Fibroblast of skin of scalp (primary cell): Measurements from ENCODE around the gene PRIM1.
"Not testable (repeated sequence)": the region's sequence is repeated elsewhere in the genome, so short reads cannot be mapped to it uniquely, and the experiment has no call there.

Experiments
- DNase-seq: peaks from one replicate; pipeline ENCODE4 v3.0.0-alpha.2; 2013

PRIM1 gene

DNA sequence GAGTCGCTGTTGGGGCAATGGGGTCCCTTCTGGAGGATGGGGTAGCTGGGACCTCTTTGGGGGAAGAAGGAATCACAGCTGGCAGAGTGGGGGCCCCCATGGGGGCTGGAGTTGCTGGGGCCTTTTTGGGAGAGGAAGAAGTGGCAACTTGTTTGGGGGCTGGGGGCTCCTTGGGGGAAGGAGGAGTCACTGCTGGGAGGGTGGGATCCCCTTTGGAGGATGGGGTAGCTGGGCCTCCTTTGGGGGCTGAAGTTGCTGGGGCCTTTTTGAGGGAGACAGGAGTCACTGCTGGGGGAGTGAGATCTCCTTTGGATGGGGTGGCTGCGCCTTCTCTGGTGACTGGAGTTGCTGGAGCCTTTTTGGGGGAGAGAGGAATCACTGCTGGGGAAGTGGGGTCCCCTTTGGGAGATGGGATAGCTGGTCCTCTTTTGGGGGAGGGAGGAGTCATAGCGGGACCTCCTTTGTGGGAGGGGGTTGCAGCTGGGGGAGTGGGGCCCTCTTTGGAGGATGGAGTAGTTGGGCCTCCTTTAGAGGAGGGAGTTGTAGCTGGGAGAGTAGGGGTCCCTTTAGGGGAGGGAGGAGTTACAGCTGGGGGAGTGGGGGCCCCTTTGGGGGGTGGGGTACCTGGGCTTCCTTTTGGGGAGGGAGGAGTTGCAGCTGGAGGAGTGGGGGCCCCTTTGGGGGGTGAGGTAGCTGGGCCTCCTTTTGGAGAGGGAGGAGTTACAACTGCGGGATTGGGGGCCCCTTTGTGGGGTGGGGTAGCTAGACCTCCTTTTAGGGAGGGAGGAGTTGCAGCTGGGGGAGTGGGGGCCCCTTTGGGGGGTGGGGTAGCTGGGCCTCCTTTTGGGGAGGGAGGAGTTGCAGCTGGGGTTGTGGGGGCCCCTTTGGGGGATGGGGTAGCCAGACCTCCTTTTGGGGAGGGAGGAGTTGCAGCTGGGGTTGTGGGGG is 34.9 kb downstream of the PRIM1 start:
- no peak for DNase-seq

DNA sequence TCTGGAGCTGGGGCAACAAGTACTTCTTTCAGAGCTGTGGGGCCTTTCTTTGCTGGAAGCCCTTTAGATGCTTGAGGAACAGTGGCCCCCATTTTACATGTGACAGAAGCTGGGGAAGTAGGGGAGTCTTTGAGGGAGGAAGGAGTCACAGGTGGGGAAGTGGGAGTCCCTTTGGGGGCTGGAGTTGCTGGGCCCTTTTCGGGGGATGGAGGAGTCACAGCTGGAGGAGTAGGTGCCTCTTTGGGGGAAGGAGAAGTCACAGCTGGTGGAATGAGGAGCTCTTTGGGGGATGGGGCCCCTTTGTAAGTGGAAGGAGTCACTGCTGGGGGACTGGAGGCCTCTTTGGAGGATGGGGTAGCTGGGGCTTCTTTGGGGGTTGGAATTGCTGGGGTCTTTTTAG is 35.7 kb downstream of the PRIM1 start:
- no peak for DNase-seq

DNA sequence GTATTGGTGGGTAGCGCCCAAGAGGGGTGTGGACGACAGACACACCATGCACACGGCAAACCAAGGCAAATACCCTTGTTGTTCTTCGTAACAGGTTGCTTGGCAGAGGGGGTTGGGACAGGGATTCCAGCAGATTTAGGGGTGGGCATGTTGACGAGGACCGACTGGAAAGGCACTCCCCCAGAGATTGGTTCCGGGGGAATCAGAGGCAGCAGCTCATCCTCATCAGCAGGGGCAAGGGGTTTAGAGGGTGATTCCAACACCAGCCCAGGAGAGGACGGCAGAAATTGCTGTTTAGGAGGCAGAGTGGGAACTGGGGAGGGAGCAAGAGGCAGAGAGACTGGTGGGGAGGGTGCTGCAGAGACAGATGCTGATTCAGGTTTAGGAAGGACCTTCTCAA is 36.3 kb downstream of the PRIM1 start:
- DNase-seq: no peak

DNA sequence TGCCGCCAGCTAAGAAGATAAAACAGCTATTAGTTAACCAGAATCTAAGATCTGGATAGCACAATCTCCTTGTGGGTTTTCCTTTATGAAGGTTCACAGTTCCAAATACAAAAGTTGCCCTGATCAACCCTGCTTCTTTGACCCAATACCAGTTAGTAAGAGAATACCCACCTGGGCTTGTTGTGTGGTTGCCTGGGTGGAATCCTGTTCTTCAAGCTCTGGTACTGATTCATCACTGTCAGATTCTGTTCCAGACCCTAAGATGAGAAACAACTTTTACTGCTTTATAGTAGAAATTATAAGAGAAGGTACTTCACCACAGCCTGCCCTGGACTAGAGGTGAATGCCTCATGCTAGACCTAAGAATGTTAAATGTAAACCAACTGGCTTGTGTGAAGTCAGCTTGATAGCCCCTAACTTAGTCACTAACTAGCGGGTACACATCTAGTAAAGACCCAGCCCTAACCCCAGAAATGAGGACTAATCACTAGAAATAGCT is 37.6 kb downstream of the PRIM1 start:
- DNase-seq: no peak

DNA sequence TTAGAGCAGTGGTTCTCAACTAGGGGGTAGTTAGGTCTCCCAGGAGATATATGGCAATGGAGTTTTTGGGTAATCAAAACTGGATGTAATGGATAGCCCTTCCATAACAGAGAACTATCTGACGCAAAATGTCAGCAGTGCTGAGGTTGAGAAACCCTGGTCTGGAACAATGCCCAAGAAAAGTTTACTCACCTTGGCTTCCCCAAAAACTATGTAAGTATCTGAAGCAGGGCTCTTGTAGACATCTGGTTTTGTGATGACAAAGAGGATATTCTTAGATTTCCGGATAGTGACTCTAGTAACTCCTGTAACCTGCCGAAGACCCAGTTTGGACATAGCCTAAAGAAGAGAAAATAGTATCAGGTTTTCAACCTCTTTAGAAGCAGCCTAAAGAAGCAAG is 38.8 kb downstream of the PRIM1 start:
- DNase-seq: no peak

DNA sequence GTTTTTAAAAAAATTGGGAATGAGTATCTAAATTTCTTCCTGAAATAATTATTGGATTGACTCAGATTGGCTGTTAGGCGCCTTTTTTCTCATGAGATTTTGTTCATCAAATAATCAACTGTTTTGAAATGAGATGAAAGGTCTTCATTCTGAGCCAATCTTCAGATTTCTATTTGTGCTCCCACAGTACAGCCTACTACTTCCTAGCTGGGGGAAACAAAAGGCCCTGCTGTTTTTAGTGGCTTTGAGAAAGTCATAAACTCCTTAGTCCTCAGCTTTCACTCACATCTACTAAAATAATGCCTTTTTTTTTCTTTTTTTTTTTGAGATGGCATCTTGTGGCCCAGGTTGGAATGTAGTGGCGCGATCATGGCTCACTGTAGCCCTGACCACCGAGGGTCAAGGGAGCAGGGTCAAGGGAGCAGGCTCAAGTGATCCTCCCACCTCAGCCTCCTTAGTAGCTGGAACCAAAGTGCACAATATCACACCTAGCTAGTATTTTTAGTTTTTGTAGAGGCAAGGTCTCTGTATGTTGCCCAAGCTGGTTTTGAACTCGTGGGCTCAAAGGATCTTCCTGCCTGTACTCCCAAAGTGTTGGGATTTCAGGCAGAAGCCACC is 42.3 kb downstream of the PRIM1 start:
- no peak for DNase-seq

DNA sequence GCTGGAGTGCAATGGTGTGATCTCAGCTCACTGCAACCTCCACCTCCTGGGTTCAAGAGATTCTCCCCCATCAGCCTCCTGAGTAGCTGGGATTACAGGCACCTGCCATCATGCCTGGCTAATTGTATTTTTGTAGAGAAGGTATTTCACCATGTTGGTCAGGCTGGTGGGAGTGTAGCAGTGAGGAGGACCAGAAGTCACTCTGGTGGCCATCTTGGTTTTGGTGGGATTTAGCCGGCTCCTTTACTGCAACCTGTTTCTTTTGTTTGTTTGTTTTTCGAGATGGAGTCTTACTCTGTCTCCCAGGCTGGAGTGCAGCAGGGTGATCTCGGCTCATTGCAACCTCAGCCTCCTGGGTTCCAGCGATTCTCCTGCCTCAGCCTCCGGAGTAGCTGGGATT is 47.6 kb downstream of the PRIM1 start:
- not testable (repeated sequence) for DNase-seq

DNA sequence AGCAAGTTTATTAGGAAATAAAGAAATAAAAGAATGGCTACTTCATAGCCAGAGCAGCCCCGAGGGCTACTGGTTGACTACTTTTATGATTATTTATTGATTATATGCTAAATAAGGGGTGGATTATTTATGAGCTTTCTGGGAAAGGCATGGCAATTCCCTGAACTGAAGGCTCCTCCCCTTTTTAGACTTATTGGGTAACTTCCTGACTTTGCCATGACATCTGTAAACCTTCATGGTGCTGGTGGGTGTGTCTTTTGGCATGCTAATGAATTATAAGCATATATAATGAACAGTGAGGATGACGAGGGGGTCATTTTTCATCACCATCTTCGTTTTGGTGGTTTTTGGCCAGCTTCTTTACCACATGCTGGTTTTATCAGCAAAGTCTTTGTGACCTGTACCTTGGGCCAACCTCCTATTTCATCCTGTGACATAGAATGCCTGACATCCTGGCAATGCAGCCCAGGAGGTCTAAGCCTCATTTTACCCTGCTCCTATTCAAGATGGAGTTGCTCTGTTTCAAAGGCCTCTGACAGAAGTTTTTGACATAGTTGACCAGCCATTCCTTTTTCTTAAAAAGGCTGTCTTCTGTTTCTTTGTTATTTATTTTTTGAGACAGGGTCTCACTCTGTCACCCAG is 53.0 kb downstream of the PRIM1 start:
- no peak for DNase-seq

DNA sequence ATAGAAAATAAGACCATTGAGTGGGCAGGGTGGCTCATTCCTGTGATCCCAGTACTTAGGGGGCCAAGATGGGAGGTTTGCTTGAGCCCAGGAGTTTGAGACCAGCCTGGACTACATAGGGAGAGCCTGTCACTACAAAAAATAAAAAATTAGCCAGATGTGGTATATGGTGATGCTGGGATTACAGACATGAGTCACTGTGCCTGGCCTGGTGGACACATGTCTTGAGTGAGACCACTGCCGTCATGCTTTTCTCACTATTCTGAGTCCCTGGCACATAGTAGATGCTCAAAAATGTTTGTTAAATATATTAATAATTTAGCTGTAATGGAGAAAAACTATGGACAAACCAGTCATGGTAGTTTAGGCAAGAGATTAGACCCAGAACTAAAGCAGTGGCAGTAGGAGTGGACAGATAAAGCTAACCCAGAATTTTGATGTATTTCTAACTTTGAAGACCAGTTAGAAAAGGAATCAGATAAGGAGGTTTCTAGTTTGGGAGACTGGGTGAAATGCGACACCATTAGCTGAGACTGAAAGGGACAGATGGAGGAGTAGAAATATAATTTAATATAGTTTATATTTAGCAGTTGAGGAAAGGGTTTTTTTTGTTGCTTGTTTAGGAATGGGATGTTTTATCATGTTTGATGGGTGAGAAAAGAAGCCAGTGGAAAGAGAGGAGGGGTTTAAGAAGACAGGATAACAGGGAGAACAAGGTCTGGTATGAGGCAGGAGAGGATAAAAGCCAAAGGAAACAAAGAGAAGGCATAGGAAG is 56.6 kb downstream of the PRIM1 start:
- peak; percentile 35 for DNase-seq

DNA sequence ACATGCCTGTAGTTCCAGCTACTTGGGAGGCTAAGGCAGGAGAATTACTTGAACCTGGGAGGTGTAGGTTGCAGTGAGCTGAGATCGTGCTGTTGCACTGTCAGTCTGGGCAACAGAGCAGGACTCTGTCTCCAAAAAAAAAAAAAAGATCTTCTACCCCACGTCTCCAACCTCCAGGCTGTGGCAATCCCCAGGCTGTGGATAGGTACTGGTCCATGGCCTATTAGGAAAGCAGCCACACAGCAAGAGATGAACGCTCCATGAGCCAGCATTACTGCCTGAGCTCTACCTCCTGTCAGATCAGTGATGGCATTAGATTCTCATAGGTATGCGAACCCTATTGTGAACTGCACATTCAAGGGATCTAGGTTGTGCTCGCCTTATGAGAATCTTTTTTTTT is 58.0 kb downstream of the PRIM1 start:
- no peak for DNase-seq

DNA sequence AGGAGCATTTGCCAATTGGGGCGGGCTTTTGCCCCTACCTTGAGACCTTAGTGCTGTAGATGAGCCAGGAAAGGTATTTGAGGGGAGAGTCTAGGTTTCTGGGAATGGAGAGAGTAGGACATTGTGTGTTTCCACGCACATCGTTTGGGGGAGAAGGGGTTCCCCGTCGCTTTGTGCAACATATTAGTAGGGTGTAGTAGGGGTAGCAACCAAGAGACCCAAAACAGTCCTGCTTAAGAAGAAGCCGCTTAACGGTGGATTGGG is 63.3 kb downstream of the PRIM1 start:
- no peak for DNase-seq

DNA sequence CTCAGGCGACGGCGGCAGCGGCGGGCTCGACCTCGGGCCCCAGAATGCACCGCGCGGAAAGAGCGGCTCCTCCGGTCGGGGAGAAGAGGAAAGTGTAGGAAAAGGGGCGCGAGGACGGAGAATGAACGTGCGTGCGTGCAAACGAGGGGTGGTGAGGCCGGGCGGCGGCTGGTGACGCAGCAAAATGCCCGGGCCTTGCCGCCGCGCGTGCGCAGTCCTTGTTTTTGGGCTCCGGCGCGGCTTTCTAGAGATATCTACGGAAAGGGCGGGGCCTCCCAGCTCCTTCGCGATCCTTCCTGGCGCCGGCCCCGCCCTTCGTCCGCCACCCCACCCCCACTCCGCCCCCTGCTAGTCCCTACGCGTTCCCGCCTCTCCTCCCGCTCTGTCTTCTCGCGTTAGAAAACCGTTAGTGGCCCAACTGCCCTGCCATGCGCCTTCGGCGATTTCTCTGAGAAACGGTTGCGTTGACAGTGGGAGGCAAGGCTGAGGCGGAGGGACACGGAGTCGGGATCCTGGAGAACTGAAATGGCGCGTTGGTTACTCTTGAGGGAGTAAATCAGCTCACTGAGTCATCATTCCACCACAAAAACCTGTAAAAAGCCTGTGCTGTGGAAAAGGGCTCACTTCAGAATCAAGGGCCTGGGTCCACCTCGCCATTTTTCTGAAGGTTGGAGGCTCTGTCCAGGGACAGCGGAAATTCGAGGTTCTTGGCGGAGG is 63.8 kb downstream of the PRIM1 start, which contains the start of gene PTGES3:
Gene PTGES3, minus strand, starts transcription at position 156 of the 717 bp plus-strand sequence. CDS start 285 bp downstream, outside the sequence.
- peak; percentile 99 for DNase-seq

DNA sequence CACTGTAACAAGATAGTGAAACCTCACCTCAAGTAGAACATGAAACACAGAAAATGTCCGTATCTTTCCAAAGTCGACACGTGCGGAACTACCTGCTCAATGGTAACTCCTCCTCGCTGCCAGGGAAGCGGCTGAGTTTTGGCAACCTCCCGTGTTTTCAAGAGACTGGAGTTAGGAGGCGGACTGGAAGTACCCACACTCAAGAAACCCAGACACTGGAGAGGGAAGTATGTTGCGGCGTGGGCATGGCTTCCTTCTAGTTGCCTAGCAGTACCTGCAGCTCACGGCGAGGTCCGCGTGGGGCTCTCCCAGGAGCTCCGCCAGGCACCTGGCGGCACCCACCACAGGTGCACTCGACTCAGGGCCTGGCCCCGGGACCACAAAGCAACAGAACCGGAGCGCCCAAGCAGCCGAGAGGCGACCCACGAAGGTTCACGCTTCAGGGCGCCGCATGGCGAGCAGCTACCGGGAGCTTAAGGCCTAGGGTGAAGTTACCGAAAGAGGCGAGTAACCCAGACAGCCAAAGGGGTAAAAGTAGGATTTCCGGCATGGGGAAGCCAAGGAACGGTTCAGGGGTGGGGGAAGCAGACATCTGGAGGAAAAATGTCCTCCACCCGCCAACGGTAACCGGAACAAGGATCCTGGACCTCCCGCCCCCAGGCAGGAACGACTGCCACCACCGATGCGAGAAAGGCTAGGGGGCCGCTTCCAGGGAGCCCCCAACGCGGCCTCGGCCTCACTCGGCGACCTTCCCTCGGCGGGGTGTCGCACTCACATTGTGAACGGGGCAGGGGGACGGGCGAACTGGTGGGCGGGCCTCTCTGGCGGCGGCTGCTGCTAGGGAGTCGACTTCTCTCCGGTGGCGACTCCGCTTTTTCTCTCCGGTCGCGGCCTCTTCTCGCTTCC is 64.6 kb downstream of the PRIM1 start:
- DNase-seq: no peak

DNA sequence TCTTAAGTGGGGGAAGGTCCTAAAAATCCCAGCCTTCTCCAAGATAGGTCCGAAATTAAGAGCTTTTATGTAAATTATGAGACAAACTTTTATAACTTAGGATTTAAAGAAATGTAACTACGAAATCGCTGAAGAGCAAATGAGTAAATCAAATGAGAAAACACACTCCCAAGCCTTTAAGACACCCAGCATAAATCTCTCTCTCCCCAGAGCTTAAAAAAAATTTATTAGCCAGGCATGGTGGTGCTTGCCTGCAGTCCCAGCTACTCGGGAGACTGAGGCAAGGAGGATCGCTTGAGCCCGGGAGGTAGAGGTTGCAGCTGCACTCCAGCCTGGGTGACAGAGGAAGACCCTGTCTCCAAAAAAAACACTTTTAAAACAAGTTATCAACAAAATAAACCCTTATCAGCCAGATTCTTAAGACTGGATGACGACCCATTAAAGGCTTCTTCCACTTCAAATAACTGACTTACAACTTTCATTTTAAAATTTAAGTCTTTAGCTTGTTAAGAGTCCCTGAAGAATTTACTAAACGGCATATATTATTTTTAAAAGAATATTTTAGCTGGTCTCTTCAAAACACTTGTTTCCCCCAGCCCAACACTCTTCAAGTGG is 67.3 kb downstream of the PRIM1 start:
- DNase-seq: no peak

DNA sequence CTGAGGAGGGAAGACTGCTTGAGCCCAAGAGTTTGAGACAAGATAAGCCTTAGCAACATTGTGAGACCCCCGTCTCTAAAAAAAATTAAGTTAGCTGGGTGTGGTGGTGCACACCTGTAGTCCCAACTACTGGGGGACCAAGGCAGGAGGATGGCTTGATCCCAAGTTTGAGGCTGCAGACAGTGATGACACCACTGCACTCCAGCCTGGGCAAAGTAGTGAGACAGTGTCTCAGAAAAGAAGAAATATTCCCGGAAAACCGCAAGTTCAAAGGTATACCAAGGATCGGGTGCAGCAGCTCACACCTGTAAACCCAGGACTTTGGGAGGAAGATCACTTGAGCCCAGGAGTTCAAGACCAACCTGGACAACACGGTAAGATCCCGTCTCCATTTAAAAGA is 69.8 kb downstream of the PRIM1 start:
- DNase-seq: no peak
